K562 (cell line): ENCODE data around the gene PRKCE. TPM values are rescaled to one million over a fixed set of nuclear protein-coding genes. Genes with fewer than 3 reads are reported as not detected.

Source experiments
- CBFA2T3 ChIP-seq: fragments of 450-650 bp; IDR thresholded peaks from 2 replicates; pipeline ENCODE4 v1.6.1; 2017
- HLTF ChIP-seq: fragments of 450-650 bp; IDR thresholded peaks from 2 replicates; pipeline ENCODE4 v1.6.1; 2016
- ID3 ChIP-seq, 2 experiments: fragments of 250-450 bp in 1 of 2; fragments of 450-650 bp in 1 of 2; sonication (Bioruptor Pico) in 1 of 2; IDR thresholded peaks; 2 replicates each; pipeline versions ENCODE4 v1.6.1 to v1.8.0; 2016 to 2021; ENCODE audit warnings: mild to moderate bottlenecking in 2 of 2, moderate library complexity in 2 of 2, missing compliant biosample characterization in 1 of 2, missing genetic modification characterization in 1 of 2
- KLF10 ChIP-seq: fragments of 250-450 bp; sonication (Bioruptor Pico); IDR thresholded peaks from 2 replicates; pipeline ENCODE4 v1.6.1; 2021; ENCODE audit warnings: matching md5 sums
- LEF1 ChIP-seq: fragments of 450-650 bp; IDR thresholded peaks from 2 replicates; pipeline ENCODE4 v1.6.1; 2016; ENCODE audit warnings: mild to moderate bottlenecking
- NFRKB ChIP-seq: fragments of 450-650 bp; IDR thresholded peaks from 2 replicates; pipeline ENCODE4 v1.6.1; 2016; ENCODE audit warnings: low read depth
- NR2C1 ChIP-seq, 2 experiments: fragments of 450-650 bp; IDR thresholded peaks; 2 replicates each; pipeline ENCODE4 v1.6.1; 2017; ENCODE audit warnings: mild to moderate bottlenecking in 2 of 2, antibody characterized with exemption in 1 of 2, inconsistent platforms in 1 of 2, missing compliant biosample characterization in 1 of 2, missing genetic modification characterization in 1 of 2
- PCBP2 ChIP-seq: fragments of 200-400 bp; formaldehyde crosslinking; IDR thresholded peaks from 2 replicates; pipeline ENCODE4 v1.6.1; 2018; ENCODE audit warnings: low read length, low read depth, mild to moderate bottlenecking, moderate library complexity; ENCODE audit not compliant: poor library complexity, severe bottlenecking
- SIN3A ChIP-seq, 2 experiments: fragments of 150-350 bp in 1 of 2; IDR thresholded peaks; 2 replicates each; pipeline ENCODE4 v1.6.1; 2011 to 2016; ENCODE audit warnings: borderline replicate concordance in 2 of 2, low read depth in 2 of 2, low read length in 2 of 2, mild to moderate bottlenecking in 2 of 2, moderate library complexity in 2 of 2; ENCODE audit not compliant: control insufficient read depth in 1 of 2
- SNAPC5 ChIP-seq: fragments of 250-450 bp; sonication (Bioruptor Pico); IDR thresholded peaks from 2 replicates; pipeline ENCODE4 v1.8.0; 2021; ENCODE audit warnings: moderate library complexity, mild to moderate bottlenecking, inconsistent platforms
- ZBTB43 ChIP-seq: sonication (generic); formaldehyde crosslinking; IDR thresholded peaks from 2 replicates; pipeline ENCODE4 v1.8.0; 2023; ENCODE audit warnings: mild to moderate bottlenecking, missing genetic modification reagents
- ZC3H11A ChIP-seq: IDR thresholded peaks from 2 replicates; pipeline ENCODE4 v1.6.1; 2012; ENCODE audit warnings: low read depth, low read length, improper control_type of control experiment
- ZNF639 ChIP-seq, 2 experiments: fragments of 200-800 bp in 1 of 2; sonication (Bioruptor generic) in 1 of 2; sonication (generic) in 1 of 2; formaldehyde crosslinking in 1 of 2; IDR thresholded peaks in 1 of 2; conservative IDR thresholded peaks in 1 of 2; 2 replicates each; pipeline versions ENCODE4 v1.5.0 to v1.6.1; 2016 to 2020; ENCODE audit warnings: missing compliant biosample characterization in 1 of 2, missing genetic modification characterization in 1 of 2, missing genetic modification reagents in 1 of 2
- polyA plus RNA-seq, 8 experiments: library from polyadenylated mRNA; depleted of rRNA in 4 of 8; stranded (reverse) in 5 of 8; unstranded in 3 of 8; fragments of >200 nt; fragmentation: Nextera tagmentation in 2 of 8; fragmentation: Illumina TruSeq in 1 of 8; extraction: Ambion mirVana in 2 of 8; extraction: Trizol in 1 of 8; gene quantifications; 2 replicates each; pipeline versions ENCODE4 v1.2.1 to v1.2.3, GENCODE V29; 2011 to 2014; ENCODE audit warnings: inconsistent platforms in 1 of 8, missing spikeins in 1 of 8
- total RNA-seq, 7 experiments: library from RNA; depleted of rRNA in 6 of 7; stranded (reverse); fragments of >200 nt in 6 of 7; fragmentation: Illumina TruSeq in 2 of 7; extraction: Trizol in 2 of 7; gene quantifications; 2 replicates each; pipeline versions ENCODE4 v1.2.1 to v1.2.3, GENCODE V29; 2011 to 2021; ENCODE audit warnings: low replicate concordance in 1 of 7
- TF ChIP-seq, protein P1 (sequence below), 2 experiments: IDR thresholded peaks in 1 of 2; conservative IDR thresholded peaks in 1 of 2; 2 replicates each; pipeline ENCODE4 v1.6.1; 2016; ENCODE audit warnings: low read depth in 2 of 2, mild to moderate bottlenecking in 1 of 2, missing compliant biosample characterization in 1 of 2, missing genetic modification characterization in 1 of 2, moderate library complexity in 1 of 2
- TF ChIP-seq, protein P2 (sequence below), 3 experiments: IDR thresholded peaks in 2 of 3; conservative IDR thresholded peaks in 1 of 3; 2 replicates each; pipeline ENCODE4 v1.5.1; 2011 to 2012; ENCODE audit warnings: low read length in 3 of 3, mild to moderate bottlenecking in 3 of 3, control low read depth in 2 of 3, improper control_type of control experiment in 1 of 3, inconsistent platforms in 1 of 3, low read depth in 1 of 3, mixed read lengths in 1 of 3, moderate library complexity in 1 of 3; ENCODE audit not compliant: insufficient read depth in 2 of 3

PRKCE gene
- total and polyA plus RNA-seq, 9 of the 15 experiments (the other 6 are each of a cell fraction or from before 2014, with no cell fraction given): 0.06 to 1.0 (median 0.22) TPM; not detected in 1

DNA sequence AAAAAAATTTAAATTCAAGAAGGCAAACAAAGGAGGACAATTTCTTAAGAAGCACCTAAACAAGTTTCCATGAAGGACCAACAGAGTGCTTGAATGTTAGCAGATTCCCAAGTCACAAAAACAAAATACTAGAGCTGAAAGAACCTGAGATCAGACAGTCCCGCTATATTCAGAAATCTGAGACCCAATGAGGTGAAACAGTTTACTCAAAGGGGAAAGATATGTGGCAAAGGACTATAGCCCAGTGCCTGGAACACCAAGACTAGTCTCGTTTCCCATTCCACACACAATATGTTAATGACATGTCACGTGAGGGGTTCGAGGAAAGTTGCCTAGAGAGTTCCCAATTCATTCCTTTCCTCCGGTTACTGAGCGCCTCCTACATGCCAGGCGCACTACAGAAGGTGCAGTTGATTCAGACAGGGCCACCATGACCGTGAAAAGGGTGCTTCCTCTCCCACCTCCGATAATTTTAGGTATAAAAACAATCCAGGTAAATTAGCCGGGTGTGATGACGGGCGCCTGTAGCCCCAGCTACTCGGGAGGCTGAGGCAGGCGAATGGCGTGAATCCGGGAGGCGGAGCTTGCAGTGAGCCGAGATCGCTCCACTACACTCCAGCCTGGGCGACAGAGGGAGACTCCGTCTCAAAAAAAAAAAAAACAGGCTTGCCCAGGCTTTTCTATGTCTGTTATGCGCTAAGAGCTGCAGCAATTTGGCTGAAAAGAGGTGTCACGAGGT lies 41.0 kb upstream of the PRKCE start (continued):
- peak in 1 of 2 experiments; percentile 46; a peak in 2 of 4 replicates for TF ChIP-seq ZNF639 (CRISPR knock-in tag; conservative IDR thresholded peaks at IDR 0.05 in 1 of 2, IDR thresholded peaks at IDR 0.05 in 1 of 2)
- no peak for TF ChIP-seq SNAPC5 (CRISPR knock-in tag)
- TF ChIP-seq SIN3A (IDR thresholded peaks at IDR 0.05; ENCODE audit: borderline replicate concordance in 2 of 2, control insufficient read depth in 1 of 2, low read depth in 2 of 2, low read length in 2 of 2): 0 out of 4 replicates have a peak, but pooled peaks of 1 of the 2 experiments have one; percentile 16
- no peak for TF ChIP-seq CBFA2T3
- TF ChIP-seq, protein P1, sequence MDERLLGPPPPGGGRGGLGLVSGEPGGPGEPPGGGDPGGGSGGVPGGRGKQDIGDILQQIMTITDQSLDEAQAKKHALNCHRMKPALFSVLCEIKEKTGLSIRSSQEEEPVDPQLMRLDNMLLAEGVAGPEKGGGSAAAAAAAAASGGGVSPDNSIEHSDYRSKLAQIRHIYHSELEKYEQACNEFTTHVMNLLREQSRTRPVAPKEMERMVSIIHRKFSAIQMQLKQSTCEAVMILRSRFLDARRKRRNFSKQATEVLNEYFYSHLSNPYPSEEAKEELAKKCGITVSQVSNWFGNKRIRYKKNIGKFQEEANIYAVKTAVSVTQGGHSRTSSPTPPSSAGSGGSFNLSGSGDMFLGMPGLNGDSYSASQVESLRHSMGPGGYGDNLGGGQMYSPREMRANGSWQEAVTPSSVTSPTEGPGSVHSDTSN (CRISPR knock-in tag; IDR thresholded peaks at IDR 0.05; ENCODE audit: low read depth): no peak
- TF ChIP-seq, protein P1 (tag; conservative IDR thresholded peaks at IDR 0.05; ENCODE audit: low read depth): 0 out of 2 replicates have a peak, but pooled peaks have one; percentile 9
- no peak for TF ChIP-seq LEF1
- peak; percentile 36; the same call in 1 of the 2 replicates for TF ChIP-seq NR2C1 (IDR thresholded peaks at IDR 0.05)
- TF ChIP-seq NR2C1 (tag; IDR thresholded peaks at IDR 0.05): no peak
- TF ChIP-seq PCBP2: no peak
- TF ChIP-seq HLTF: 0 out of 2 replicates have a peak, but pooled peaks have one; percentile 58
- TF ChIP-seq ZBTB43 (CRISPR knock-in tag): no peak
- no peak for TF ChIP-seq KLF10 (CRISPR knock-in tag)
- peak; percentile 38; the same call in 1 of the 2 replicates for TF ChIP-seq NFRKB
- no peak for TF ChIP-seq ZC3H11A
- TF ChIP-seq, protein P2, sequence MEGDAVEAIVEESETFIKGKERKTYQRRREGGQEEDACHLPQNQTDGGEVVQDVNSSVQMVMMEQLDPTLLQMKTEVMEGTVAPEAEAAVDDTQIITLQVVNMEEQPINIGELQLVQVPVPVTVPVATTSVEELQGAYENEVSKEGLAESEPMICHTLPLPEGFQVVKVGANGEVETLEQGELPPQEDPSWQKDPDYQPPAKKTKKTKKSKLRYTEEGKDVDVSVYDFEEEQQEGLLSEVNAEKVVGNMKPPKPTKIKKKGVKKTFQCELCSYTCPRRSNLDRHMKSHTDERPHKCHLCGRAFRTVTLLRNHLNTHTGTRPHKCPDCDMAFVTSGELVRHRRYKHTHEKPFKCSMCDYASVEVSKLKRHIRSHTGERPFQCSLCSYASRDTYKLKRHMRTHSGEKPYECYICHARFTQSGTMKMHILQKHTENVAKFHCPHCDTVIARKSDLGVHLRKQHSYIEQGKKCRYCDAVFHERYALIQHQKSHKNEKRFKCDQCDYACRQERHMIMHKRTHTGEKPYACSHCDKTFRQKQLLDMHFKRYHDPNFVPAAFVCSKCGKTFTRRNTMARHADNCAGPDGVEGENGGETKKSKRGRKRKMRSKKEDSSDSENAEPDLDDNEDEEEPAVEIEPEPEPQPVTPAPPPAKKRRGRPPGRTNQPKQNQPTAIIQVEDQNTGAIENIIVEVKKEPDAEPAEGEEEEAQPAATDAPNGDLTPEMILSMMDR (IDR thresholded peaks at IDR 0.05 in 2 of 3, conservative IDR thresholded peaks at IDR 0.05 in 1 of 3; ENCODE audit: insufficient read depth in 2 of 3, low read depth in 1 of 3, low read length in 3 of 3): peak; percentile 45 to 54 (median 53); a peak in 5 of 6 replicates
- no peak for TF ChIP-seq ID3 (CRISPR knock-in tag; IDR thresholded peaks at IDR 0.05)
- TF ChIP-seq ID3 (tag; IDR thresholded peaks at IDR 0.05): 0 out of 2 replicates have a peak, but pooled peaks have one; percentile 16
